SH-SY5Y (cell line): ENCODE measurements around the gene CITED4.

Experiments used
- GATA2 ChIP-seq: IDR thresholded peaks from 2 replicates; pipeline ENCODE4 v1.6.1; 2011; ENCODE audit warnings: mild to moderate bottlenecking, low read depth, low read length
- GATA3 ChIP-seq: IDR thresholded peaks from 2 replicates; pipeline ENCODE4 v1.6.1; 2011; ENCODE audit warnings: low read depth, mild to moderate bottlenecking, low read length, moderate library complexity

DNA sequence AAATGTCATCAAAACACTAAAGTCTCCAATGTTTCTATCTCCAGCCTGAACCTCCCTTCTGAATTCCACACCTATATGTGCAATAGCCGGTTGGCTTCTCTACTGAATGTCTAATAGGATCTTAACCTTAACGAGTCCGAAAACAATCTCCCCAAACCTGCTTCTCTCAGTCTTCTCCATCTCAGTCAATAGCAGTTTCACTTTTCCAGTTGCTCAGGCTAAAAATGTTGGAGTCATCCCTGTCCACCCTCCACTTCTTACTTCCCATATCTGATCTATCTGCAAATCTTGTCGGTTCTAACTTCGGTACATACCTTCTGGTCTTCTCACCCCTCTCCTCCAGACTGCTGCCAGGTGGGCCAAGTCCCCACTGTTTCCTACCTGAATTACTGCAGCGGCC, 25.5 kb upstream of the CITED4 start:
- TF ChIP-seq GATA2 (no peak), GATA3 (no peak)
